ENCODE results near the gene SH3GL1.

The SH3GL1 gene, protein sequence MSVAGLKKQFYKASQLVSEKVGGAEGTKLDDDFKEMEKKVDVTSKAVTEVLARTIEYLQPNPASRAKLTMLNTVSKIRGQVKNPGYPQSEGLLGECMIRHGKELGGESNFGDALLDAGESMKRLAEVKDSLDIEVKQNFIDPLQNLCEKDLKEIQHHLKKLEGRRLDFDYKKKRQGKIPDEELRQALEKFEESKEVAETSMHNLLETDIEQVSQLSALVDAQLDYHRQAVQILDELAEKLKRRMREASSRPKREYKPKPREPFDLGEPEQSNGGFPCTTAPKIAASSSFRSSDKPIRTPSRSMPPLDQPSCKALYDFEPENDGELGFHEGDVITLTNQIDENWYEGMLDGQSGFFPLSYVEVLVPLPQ

DNA sequence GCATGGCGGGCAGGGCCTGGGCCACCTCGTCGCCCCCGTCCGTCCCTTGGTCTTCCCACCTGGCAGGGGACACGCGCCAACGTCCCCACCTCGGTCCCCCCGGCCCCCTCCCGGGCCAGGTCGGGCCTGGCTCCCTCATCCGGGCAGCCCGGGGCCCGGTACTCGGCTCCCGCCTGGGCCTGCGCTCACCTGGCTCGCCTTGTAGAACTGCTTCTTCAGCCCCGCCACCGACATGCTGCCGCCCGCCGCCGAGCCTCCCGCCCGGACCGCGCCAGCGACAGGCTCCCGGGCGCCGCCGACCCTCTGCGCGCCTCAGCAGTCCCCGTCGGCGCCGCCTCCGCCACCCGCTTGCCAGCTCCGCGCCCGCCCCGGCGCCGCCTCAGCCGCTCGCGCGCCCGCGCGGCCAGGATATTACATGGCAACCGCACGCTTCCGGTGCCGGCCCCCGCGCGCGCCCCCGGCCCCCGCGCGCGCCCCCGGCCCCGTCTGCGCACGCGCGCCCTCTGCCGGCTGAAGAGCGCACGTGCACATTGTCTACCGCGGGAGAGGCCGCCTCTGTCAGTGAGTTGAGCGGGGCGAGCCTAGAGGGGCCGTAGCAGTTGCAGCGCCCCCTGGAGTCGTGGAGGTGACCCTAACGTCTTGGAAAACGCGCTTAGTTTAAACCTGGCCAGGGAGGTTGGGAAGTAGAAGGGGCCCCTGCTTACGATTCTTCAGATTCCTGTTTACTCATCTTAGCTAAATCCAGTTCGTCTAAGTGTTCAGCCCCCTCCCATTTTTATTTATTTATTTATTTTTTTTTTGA is at the start of gene SH3GL1:
Gene SH3GL1 (minus strand): TSS at position 413 of the 802 bp plus-strand sequence. CDS start 179 bp downstream, at position 234.
- peak; percentile 92 for DNase-seq (ENCODE audit: low read depth, low spot score)
- peak within 1 kb of the TSS; percentile 59 for H3K4me3 ChIP-seq (ENCODE audit: low read depth, low read length)
- TF ChIP-seq, protein P1, sequence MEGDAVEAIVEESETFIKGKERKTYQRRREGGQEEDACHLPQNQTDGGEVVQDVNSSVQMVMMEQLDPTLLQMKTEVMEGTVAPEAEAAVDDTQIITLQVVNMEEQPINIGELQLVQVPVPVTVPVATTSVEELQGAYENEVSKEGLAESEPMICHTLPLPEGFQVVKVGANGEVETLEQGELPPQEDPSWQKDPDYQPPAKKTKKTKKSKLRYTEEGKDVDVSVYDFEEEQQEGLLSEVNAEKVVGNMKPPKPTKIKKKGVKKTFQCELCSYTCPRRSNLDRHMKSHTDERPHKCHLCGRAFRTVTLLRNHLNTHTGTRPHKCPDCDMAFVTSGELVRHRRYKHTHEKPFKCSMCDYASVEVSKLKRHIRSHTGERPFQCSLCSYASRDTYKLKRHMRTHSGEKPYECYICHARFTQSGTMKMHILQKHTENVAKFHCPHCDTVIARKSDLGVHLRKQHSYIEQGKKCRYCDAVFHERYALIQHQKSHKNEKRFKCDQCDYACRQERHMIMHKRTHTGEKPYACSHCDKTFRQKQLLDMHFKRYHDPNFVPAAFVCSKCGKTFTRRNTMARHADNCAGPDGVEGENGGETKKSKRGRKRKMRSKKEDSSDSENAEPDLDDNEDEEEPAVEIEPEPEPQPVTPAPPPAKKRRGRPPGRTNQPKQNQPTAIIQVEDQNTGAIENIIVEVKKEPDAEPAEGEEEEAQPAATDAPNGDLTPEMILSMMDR (IDR thresholded peaks at IDR 0.05; ENCODE audit: low read depth, low read length), result peak; percentile 92
- in situ Hi-C loops (cut with HindIII; ENCODE audit: low sequenced_read_pairs), result no loop called here

DNA sequence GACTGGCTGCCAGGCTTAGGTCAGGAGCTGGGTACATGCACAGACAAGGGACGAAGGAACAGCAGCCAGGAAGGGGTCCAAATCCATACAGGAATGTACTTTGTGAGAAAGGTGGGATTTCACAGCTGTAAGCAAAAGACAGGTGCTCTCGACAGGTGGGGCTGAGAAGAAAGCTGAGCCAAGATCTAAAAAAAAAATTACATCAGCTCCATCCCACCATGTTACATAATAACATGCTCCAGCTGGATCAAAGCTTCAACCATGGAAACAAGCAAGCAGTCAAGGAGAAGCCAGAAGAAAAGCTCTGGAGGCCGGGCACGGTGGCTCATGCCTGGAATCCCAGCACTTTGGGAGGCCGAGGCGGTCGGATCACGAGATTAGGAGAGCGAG is 49.3 kb upstream of the SH3GL1 start:
- H3K4me3 ChIP-seq (ENCODE audit: low read depth, low read length), result no peak overlapping the region
- in situ Hi-C loops (cut with HindIII; ENCODE audit: low sequenced_read_pairs), result no loop called here
- TF ChIP-seq, protein P1 (IDR thresholded peaks at IDR 0.05; ENCODE audit: low read depth, low read length), result no peak
- no peak for DNase-seq (ENCODE audit: low read depth, low spot score)

DNA sequence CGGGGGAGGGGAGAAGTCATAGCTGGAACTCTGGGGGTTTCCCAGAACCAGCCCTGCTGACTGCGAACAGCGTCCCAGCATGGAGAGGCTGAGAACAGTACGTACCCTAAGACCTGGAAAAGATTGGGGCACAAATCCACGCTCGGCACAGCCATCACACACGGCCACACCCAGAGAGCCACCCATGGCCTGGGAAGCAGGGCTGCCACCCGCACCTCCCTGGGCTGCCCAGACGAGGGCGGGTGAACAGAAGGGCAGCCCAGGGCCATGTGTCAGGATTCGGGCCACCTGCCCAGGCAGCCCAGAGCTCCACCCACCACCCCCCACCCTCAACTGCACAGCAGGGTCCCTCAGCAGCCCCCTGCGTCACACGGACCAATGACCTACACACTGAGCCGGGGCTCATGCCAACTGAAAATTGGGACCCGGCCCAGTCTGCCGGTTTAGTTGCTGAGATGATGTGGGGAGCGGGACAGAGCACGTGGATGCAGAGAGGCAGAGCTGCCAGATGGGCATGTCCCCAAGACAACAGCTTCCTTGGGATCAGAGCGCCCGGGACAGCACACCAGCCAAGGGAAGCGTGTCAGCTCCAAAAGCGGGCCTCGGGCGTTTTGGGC is 48.8 kb upstream of the SH3GL1 start:
- H3K4me3 ChIP-seq (ENCODE audit: low read depth, low read length), result no peak overlapping the region
- TF ChIP-seq, protein P1 (IDR thresholded peaks at IDR 0.05; ENCODE audit: low read depth, low read length), result no peak
- no peak for DNase-seq (ENCODE audit: low read depth, low spot score)
- in situ Hi-C loops (cut with HindIII; ENCODE audit: low sequenced_read_pairs), result no loop called here

DNA sequence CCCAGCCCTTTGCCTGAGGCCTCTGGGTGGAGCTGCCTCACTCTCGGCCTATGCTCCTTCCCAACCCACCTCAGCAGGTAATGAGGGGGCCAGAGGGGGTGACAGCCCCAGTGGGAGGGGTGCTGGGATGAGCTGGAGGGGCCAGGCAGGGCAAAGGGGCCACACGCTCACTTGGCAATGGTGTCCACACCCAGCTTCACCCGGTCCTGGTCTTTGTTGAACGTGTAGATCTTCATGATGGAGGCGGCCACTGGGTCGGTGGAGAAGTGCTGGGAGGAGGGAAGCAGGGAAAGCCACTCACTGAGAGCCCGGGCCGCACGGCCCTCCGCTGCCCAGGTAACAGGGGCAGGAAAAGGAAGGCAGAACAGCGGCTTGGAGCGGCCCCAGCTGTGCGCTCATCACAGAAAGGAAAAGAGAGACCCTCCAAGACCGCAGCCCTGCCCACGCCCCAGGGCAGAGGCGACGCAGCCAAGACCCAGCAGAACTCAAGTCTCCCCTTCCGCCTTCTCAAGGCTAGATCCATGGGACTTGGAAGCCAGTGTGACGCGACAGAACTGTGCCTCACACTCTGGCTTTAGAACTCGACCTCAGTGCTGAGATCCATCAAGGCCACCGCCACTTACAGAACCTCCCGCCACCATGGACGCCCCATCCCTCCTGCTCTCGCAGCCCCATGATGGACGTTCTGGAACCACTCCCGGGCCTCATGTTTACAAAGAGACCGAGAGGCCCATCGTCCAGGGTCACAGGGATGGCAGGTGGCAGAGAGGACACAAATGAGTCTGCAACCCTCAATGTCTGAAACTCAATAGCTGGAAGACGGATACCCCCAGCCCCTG is 48.0 kb upstream of the SH3GL1 start:
- no peak for DNase-seq (ENCODE audit: low read depth, low spot score)
- TF ChIP-seq, protein P1 (IDR thresholded peaks at IDR 0.05; ENCODE audit: low read depth, low read length), result no peak
- H3K4me3 ChIP-seq (ENCODE audit: low read depth, low read length), result no peak overlapping the region
- in situ Hi-C loops (cut with HindIII; ENCODE audit: low sequenced_read_pairs), result no loop called here

DNA sequence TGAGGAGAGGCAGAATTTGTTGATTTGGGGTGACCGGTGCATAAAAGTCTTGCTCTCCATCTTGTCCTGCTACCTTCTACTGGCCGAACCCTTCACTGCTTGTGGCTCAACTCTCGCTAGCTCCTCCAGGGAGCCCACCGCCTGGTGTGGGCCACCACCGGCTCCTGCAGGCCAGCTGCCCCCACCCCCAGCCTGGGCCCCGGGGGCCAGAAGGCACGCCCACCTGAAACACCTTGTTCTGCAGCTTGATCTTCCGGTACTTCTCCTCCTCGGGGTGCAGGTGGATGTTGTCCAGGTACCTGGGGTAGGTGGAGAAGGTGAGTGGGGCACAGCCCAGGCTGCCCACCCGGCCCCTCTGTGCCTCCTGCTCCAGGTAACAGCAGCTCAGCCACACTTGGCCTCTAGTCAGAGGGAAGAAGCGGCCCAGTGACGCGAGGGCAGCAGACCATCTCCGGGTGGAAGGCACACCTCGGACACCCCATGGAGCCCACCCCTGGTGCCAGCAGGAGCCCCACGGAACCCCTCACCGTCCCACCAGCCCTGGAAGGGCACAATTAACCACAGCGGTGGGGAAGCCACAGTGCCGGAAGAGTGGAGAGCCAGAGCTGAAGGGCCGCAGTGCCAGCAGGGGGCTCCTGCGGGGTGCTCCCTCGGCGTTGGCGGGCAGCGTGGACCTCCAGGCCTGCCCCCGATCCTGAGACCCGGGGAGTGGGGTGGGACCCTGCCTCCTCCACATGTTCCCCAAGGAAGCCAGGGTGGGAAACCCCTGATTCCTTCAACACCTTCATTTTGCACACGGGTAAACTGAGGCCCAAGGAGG is 47.2 kb upstream of the SH3GL1 start:
- in situ Hi-C loops (cut with HindIII; ENCODE audit: low sequenced_read_pairs), result no loop called here
- no peak overlapping the region for H3K4me3 ChIP-seq (ENCODE audit: low read depth, low read length)
- TF ChIP-seq, protein P1 (IDR thresholded peaks at IDR 0.05; ENCODE audit: low read depth, low read length), result no peak
- DNase-seq (ENCODE audit: low read depth, low spot score), result no peak

Data from astrocyte of the spinal cord (primary cell).